22Rv1 (cell line): ENCODE measurements around the gene DHDH.
"Not testable (repeated sequence)": the region's sequence is repeated elsewhere in the genome, so short reads cannot be mapped to it uniquely, and the experiment has no call there.

Experiments
- H3K27ac ChIP-seq: fragments of 450-650 bp; 2 replicates; pipeline ENCODE4 v1.5.1; 2017
- ZFX ChIP-seq: fragments of 450-650 bp; IDR thresholded peaks from 2 replicates; pipeline ENCODE4 v1.6.1; 2017; ENCODE audit warnings: antibody characterized with exemption, borderline replicate concordance
- TF ChIP-seq, protein P1 (sequence below): fragments of 450-650 bp; IDR thresholded peaks from 2 replicates; pipeline ENCODE4 v1.5.1; 2017; ENCODE audit warnings: mild to moderate bottlenecking

The DHDH gene

DNA sequence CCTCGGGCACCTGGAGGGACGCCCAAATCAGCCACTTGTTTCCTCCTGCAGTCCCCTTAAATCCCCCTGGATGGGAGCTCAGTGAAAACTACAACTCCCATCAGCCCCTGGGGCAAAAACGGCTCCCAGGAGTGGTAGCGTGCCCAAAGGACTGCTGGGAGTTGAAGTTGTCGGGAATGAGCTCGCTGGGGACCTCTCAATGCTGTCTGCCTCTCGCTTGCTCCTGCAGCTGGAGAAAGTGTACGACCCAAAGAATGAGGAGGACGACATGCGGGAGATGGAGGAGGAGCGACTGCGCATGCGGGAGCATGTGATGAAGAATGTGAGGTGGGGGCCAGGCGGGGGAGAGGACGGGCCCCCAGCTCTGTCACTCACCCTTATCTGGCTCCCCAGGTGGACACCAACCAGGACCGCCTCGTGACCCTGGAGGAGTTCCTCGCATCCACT is 14.7 kb upstream of the DHDH start:
- H3K27ac ChIP-seq, result no peak overlapping the region
- TF ChIP-seq, protein P1, sequence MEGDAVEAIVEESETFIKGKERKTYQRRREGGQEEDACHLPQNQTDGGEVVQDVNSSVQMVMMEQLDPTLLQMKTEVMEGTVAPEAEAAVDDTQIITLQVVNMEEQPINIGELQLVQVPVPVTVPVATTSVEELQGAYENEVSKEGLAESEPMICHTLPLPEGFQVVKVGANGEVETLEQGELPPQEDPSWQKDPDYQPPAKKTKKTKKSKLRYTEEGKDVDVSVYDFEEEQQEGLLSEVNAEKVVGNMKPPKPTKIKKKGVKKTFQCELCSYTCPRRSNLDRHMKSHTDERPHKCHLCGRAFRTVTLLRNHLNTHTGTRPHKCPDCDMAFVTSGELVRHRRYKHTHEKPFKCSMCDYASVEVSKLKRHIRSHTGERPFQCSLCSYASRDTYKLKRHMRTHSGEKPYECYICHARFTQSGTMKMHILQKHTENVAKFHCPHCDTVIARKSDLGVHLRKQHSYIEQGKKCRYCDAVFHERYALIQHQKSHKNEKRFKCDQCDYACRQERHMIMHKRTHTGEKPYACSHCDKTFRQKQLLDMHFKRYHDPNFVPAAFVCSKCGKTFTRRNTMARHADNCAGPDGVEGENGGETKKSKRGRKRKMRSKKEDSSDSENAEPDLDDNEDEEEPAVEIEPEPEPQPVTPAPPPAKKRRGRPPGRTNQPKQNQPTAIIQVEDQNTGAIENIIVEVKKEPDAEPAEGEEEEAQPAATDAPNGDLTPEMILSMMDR, result no peak
- TF ChIP-seq ZFX, result no peak

DNA sequence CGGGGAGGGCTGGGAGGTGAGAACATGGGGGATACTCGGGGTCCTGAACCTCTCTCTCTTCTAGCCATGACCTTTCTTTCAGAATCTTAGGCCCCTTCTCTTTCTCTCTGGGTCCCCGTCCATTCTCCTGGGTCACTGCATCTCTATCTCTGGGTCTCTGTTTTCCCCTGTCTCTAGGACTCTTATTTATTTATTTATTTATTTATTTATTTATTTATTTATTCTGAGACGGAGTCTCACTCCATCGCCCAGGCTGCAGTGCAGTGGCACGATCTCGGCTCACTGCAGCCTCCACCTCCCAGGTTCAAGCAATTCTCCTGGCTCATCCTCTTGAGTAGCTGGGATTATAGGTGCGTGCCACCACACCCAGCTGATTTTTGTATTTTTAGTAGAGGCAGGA is 14.2 kb upstream of the DHDH start:
- not testable (repeated sequence) for H3K27ac ChIP-seq

GRCh38 chr19:48920949-48921348 is 12.6 kb upstream of the DHDH start:
- no peak overlapping the region for H3K27ac ChIP-seq

DNA sequence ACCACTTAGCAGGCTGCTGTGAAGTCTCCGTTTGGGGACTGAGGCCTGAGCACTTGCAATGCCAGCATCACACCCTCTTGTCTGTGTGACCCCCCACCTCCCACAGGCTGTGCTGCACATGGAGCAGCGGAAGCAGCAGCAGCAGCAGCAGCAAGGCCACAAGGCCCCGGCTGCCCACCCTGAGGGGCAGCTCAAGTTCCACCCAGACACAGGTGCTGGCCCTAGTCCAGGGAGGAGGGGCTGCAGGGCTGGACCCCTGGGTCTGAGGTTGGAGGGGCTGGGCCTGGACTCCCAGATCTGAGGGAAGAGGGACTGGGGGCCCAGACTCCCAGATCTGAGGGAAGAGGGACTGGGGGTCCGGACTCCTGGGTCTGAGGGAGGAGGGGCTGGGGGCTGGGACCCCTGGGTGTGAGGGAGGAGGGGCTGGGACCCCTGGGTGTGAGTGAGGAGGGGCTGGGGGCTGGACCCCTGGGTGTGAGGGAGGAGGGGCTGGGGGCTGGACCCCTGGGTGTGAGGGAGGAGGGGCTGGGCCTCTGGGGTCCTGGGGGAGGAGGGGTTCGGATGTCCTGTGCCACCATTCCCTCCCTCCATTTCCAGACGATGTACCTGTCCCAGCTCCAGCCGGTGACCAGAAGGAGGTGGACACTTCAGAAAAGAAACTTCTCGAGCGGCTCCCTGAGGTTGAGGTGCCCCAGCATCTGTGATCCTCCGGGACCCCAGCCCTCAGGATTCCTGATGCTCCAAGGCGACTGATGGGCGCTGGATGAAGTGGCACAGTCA is 11.6 kb upstream of the DHDH start:
- TF ChIP-seq, protein P1, result no peak
- no peak for TF ChIP-seq ZFX

More at GRCh38 chr19:48920949-48921348, 12.6 kb upstream of the DHDH start:
- TF ChIP-seq, protein P1, result no peak
- TF ChIP-seq ZFX, result no peak

DNA sequence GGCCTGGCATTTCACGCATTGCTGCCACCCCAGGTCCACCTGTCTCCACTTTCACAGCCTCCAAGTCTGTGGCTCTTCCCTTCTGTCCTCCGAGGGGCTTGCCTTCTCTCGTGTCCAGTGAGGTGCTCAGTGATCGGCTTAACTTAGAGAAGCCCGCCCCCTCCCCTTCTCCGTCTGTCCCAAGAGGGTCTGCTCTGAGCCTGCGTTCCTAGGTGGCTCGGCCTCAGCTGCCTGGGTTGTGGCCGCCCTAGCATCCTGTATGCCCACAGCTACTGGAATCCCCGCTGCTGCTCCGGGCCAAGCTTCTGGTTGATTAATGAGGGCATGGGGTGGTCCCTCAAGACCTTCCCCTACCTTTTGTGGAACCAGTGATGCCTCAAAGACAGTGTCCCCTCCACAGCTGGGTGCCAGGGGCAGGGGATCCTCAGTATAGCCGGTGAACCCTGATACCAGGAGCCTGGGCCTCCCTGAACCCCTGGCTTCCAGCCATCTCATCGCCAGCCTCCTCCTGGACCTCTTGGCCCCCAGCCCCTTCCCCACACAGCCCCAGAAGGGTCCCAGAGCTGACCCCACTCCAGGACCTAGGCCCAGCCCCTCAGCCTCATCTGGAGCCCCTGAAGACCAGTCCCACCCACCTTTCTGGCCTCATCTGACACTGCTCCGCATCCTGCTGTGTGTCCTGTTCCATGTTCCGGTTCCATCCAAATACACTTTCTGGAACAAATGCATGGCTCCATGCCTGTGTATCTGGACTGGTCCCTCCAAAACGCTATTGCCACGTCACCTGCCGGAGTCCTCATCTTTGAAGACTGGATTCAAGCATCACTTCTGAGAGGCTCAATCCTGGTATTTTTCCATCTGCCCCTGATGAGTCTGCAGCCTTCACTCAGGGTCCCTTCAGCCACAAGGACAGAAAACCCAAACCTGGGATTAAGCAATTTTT is 10.7 kb upstream of the DHDH start:
- TF ChIP-seq, protein P1, result no peak
- TF ChIP-seq ZFX, result no peak
- H3K27ac ChIP-seq, result no peak overlapping the region

More for the DNA sequence above, 11.6 kb upstream of the DHDH start:
- no peak overlapping the region for H3K27ac ChIP-seq

- H3K27ac ChIP-seq, result no peak overlapping the region
- TF ChIP-seq, protein P1, result no peak
- no peak for TF ChIP-seq ZFX
Observed at GRCh38 chr19:48925240-48925843, 8.2 kb upstream of the DHDH start.

DNA sequence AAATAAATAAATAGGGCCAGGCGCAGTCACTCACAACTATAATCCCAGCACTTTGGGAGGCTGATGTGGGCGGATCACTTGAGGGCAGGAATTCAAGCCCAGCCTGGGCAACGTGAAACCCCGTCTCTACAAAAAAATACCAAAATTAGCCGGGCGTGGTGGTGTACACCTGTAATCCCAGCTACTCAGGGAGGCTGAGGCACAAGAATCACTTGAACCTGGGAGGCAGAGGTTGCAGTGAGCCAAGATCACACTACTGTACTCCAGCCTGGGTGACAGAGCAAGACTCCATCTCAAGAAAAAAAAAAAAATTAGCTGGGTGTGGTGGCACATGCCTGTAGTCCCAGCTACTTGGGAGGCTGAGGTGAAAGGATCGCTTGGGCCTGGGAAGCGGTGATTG is 7.6 kb upstream of the DHDH start:
- not testable (repeated sequence) for H3K27ac ChIP-seq

- no peak overlapping the region for H3K27ac ChIP-seq
Observed at GRCh38 chr19:48926909-48927308, 6.6 kb upstream of the DHDH start.

GRCh38 chr19:48927692-48928091 is 5.8 kb upstream of the DHDH start:
- H3K27ac ChIP-seq, result not testable (repeated sequence)

More at GRCh38 chr19:48926909-48927308, 6.6 kb upstream of the DHDH start:
- TF ChIP-seq, protein P1, result no peak
- TF ChIP-seq ZFX, result no peak
